Right lung (tissue), 5 donors: ENCODE results near the gene TPRA1. TPM values are rescaled to one million over a fixed set of nuclear protein-coding genes. Genes with fewer than 3 reads are reported as not detected.
"Not testable (repeated sequence)": the region's sequence is repeated elsewhere in the genome, so short reads cannot be mapped to it uniquely, and the experiment has no call there.

ENCODE experiments used
- DNase-seq, 2 donors: peaks; one replicate each; pipeline ENCODE4 v3.0.0-alpha.2; 2013
- polyA plus RNA-seq, 5 donors: library from polyadenylated mRNA; unstranded; fragments of 120-200 nt; gene quantifications; one replicate each; pipeline versions ENCODE4 v1.2.1 to v1.2.3, GENCODE V29; 2013; ENCODE audit warnings: inconsistent platforms in 1 of 5, low replicate concordance in 1 of 5; ENCODE audit not compliant: insufficient read length in 5 of 5, insufficient read depth in 1 of 5

The TPRA1 gene
- polyA plus RNA-seq, 5 donors = 26.3 to 37.6 (median 29.1) TPM

DNA sequence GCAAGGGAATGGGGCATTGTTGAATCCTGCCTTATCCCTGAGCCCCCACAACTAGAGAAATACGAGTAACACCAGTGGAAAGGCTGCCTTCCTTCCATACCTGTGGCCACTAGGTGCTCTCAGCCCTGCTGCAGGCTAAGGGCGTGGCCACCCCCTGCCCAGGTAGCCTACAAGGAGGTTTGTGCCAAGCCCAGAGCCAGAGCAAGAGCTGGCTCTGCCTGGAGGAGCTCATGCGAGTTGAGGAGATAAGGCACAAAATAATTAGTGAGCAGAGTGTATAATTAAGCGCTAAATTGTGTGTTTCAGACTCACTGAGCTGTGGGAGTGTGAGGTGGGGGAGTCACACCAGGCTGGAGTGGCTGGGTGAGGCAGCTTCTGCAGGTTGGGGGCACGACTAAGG is 49.2 kb downstream of the TPRA1 start:
- DNase-seq = no peak

DNA sequence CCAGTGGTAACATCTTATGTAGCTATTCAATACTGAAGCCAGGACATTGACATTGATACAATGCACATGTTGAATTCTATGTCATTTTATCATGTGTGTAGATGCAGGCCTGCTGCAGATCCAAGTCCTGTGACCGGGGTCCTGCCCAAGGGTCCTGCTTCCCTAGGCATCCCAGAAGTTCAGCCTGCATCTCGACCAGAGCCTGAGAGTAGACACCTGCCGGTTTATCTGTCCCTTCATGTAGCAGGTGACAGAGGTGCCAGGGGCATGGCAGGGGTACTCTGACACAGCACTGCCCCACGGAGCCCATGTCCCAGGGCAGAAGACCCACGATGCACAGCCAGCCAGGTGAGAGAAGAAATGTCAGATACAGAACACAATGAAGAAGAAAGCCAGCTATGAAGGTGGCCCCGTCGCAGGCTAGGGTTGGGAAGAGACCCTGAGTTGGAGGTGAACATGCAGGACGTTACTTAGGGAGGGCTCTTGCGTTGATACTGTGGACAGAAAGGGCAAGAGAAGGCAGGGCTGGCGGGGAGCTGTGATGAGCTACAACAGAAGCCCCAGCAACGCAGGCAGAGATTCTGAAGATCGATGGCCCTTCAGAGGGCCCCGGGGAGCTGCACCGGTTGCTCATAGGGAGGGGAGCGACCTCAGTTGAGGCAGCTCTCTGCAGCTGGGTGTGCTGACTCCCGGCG is 51.0 kb downstream of the TPRA1 start:
- no peak for DNase-seq

DNA sequence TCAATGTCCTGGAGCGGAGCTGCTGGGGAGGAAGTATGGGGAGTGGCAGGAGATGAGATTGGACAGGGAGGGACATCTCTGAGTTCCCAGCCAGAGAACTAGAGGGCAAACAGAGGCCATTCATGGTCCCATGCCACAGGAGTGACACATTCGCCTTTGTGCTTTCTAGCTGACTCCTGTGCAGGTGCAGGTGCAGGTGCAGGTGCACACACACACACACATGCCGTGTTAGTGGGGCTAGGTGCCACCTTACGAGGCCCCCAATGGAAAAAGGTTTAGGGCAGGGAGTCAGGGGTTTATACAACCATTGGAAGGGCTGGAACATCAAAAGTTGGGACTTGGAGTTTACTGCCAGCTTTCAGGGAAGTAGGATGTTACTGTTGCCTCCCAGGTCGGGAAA is 52.0 kb downstream of the TPRA1 start:
- DNase-seq = no peak

DNA sequence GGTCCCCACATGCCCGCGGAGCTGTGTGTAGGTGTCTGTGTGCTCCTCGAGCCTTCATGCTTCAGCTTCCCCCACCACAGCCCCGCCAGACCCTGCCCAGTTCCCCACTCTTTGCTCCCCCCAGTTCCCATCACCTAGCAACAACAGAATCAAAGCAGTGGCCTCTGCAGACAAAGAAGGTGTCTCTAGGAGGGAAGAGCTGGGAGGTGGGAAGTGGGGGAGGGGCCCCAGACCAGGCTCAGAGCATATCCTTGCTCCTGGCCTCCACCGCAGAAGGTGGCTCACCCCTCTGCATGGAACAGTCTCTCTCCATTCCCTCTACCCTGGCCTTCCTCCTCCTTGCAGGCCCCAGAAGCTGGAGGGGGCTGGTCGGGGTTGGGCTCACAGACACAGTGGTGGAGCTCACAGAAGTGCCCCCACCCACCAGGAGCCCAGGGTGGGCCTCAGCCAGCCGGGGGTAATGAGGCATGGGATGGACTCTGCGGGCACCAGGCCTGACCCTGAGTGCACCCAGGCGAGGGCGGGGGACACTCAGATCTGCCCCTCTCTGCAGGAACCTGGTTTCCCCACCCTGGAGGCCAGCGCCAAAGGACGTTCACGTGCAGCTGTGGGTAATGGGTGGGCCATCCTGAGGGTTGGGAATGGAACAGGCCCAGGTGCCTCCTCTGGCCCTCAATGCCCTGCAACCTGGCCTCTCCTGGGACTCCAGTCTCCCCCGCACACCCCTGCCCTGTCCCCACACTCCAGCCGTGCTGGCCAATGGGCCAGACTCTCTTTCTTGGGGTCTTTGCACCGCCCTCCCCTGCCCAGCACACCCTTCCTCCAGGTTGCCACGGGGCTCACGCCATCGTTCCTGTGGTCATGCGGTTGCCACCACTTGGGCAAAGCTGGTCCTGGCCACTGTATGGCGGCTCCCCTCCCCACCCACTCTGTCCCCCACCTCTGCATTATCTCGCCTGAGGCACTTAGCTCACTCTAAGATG is 53.4 kb downstream of the TPRA1 start:
- no peak for DNase-seq

DNA sequence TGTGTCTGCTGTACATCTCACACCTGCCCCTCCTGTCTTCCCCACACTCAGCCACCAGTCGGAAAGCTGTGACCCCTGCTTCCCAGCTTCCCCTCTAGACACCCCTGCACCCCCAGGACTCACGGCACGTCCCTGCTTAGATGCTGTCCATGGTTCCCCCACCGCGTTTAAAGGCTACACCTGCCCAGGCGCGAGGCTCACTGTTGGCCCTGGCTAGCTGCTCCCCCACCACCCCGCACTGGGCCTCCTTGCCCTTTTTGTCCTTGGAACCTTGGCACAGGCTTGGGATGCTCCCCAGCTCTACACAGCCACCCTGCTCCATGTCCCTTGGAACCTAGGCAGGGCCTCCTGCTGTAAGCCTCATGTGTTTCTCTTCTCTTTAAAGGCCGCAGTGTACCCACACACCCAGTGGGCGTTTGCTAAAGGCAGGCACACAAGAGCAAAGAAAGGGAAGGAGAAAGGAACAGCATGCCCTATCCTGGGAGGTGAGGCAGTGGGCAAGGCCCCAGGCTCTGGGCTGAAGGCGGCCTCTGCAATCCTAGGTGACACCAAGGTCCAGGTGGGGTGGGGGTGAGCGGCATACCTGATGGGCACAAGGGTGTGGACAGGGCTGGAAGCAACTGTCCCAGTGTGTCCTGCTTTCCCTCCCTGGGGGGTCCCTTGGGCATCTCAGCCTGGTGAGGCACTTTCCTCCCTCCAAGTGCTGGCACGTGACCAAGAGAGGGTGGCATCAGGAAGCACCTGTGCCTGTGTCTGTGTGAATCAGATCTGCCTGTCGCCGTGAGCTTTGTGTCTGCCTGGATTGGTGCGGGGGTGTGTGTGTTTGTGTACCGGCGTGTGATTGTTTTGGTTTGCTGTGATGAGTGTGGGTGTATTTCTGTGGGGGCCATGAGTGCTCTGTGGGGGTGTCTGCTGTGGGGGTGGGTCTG is 54.4 kb downstream of the TPRA1 start:
- no peak for DNase-seq

DNA sequence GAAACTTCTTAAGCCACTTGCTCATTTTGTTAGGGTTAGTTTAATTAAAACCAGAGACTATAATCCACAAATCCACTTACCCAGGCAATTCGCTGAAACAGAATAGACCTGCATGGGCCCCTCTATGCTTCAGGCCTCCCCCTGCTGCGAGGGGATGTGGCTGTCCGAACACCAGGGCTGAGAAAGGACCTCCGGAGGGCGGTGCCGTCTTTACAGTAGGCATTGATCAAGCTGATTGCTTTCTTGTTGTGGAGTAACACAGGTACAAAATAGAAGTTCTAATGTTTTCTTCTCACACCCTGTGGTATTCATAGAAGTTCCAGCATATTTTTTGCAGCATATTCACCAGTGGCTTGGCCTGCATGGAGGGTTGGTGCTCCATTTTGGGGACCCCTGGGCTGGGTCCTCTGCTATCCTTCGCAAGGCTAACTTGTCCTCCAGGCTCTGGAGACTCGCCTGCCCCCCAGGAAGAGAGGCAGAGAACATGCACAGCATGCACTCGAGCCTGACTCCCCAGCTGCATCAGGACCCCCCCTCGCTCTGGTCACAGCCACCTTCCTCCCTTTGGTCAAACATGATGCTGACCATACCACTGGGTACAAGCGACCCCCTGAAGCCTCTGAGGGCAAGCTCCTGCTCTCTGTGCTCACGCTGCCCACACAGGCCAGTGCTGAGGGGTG is 55.3 kb downstream of the TPRA1 start:
- no peak for DNase-seq

DNA sequence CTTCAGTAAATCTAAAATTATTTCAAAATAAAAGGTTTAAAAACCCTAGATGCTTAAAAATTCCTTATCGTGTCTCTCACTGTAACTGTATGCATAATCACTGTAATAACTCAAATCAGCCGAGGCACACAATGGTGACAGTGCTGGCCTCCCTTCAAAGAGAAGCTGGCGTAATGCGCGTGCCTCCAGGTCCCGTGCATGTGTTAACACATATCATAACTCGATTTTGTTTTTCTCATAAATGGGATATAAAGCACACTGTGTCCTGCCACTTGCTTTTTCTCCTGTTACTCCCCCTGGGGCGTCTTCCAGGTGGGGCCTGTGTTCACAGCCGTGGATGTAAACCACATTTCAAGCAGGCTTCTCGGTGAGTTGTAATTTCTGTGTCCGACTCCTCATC is 56.0 kb downstream of the TPRA1 start:
- no peak for DNase-seq

DNA sequence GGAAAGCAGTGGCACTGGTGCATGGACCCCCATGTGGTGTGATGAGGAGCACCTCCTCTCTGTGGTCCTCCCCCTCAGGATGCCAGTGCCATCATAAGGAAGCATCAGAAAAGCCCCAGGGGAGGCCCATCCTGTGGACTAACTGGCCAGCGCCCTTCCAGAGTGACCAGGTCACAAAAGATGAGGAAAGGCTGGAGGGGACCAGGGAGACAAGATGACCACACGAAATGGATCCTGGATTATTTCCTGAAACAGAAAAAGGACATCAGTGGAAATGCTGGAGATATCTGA is 56.4 kb downstream of the TPRA1 start:
- DNase-seq = no peak

DNA sequence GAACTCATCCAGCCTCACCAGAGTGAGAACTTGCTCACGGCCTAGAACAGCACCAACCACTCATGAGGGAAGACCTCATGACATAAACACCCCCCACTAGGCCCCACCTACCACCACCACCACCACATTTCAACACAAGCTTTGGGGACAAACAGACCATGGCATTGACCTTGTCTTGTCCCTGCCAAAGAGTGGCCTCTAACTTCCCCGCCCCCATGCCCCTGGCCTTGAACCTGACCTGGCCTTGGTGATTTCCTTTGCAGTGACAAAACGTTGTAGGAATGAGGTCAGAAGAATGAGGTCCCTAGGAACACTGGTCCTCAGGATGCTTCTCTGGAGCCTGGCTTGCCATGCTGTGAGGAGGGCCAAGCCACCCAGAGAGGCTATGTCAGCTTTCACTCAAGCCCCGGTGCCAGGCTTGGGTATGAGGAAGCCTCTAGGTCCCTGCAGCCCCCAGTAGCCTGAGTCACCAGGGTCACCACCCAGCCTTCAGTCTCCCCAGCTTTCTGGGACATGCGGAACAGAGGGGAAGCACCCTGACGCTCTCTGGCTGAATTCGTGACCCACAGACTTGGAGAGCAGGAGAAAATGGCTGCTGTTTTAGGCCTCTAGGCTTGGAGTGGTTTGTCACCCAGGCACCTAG is 57.9 kb downstream of the TPRA1 start:
- no peak for DNase-seq

DNA sequence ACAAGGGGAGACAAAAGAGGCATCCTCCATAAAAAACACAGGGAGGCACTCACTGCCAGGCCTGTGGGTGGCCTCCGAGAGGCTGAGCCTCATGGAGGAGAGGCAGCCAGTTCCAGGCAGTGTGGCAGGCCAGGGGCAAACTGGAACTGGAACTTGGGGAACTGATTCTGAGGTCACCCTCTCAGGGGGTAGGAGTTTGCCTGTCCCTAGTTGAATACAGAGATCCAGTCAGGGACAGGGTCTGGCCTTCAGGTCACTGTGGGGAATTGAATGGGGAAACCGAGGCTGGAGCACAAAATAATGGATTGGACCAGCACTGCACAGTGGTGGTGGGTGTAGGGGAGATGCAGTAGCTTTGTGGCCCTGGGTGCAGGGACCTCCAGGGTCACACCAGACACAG is 58.7 kb downstream of the TPRA1 start:
- DNase-seq = no peak

DNA sequence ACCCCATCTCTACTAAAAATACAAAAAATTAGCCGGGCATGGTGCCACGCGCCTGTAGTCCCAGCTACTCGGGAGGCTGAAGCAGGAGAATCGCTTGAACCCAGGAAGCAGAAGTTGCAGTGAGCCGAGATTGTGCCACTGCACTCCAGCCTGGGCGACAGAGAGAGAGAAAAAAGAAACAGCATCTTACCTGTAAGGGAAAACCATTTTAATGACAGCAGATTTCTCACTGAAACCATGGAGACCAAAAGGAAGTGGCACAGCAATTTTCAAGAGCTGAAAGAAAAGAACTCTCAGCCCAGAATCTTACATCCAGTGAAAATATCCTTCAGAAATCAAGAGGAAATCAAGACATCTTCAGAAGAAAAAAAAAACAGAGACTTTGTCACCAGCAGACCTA is 59.7 kb downstream of the TPRA1 start:
- not testable (repeated sequence) for DNase-seq

DNA sequence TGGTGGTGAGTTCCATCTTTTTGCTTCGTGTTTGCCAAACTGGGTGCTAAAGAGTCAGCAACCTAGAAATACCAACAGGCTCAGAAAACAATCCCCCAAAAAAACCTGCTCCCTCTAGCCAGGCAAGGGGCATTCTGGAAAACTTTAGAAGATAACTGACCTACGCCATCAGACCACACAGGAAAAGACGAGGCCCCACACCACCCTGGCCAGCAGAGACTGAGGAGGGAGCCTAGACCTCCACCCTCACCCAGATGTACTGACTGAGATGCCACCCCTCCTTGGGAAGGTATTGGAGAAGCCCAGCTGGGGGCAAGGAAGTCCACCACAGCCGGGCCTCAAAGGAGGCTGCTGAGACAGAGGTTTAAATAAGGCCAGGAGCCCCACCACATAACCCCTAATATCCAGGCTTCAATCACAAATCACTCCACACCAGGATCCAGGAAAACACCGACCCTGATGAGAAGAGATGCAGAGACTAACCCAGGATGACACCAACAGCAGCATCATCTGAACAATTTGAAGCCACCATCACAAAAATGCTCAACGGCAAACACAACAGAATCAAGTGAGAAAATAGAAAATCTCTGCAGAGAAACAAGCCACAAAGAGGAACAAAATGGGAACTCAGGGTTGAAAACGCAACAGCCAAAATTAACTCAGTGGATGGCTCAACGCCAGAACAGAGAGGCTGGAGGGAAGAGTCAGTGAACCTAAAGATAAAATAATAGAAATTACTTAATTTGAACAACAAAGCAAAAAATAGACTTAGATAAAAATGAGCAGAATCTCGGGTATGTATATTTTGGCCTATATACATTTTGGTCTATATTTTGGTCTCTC is 61.0 kb downstream of the TPRA1 start:
- DNase-seq = no peak

DNA sequence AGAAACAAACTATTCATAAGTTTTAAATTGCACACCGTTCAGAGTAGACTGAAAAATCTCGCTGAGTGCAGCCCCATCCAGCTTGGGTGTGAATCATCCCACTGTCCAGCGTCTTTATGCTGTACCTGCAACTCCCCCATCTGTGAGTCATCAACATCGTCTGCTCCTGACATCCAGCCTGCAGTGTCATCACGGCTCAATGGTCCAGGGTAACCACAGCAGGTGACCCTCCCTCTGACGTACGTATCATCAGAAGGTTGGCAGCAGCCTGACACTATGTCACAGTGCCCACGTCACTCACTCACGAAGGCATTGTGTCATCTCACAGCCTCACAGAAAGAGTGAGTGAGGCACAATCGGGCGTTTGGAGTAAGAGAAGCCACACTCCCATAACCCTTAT is 65.2 kb downstream of the TPRA1 start:
- no peak for DNase-seq

DNA sequence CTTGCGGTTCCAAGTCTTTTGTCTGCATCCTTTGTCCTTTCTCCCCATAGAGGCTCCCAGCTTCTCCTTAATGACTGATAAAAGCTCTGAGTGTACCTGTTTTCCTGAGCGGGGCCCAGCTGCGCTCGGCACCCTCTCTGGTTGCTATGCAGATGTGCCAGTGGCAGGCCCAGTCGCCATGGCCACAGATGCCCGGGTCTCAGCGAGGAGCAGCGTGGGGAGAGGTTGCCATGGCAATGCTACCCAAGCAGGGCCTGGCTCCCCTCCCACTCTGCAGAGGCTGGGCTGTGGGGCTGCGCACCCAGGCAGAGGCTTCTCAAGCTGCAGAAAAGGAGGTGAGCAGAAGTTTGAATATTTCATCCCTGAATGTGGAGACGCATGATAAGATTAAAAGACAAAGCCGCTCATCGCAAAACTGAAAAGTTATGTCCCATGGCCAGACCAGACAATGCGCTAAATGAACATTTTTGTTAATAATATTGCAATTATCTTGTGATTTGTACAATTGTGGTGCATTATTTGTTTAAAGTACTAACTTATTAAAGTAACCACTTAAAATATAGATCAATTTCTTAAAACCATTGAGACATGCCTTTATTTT is 66.1 kb downstream of the TPRA1 start:
- DNase-seq = no peak

Other genes starting within 250 kb of the TPRA1 start
- gene MCM2, start 7.7 kb upstream of the TPRA1 start, polyA plus RNA-seq = 10 to 100 TPM; 36.2 to 50.0 (median 42.1) TPM
- gene PODXL2, start 38.5 kb upstream of the TPRA1 start, polyA plus RNA-seq = 10 to 100 TPM; 11.6 to 21.1 (median 14.1) TPM
- 10 to 100 TPM; 21.4 to 30.2 (median 22.4) TPM for gene ABTB1, start 82.2 kb upstream of the TPRA1 start, polyA plus RNA-seq
- gene MGLL, start 231.8 kb upstream of the TPRA1 start, polyA plus RNA-seq = 10 to 100 TPM in 4 of 5 donors, 1 to 10 TPM in 1; 6.8 to 20.8 (median 14.7) TPM